ENCODE data around the gene PNLIPRP2. TPM values are rescaled to one million over a fixed set of nuclear protein-coding genes. Genes with fewer than 3 reads are reported as not detected.

PNLIPRP2 gene
- total RNA-seq, 2 experiments from 2014 or later: not detected

- Mint-ChIP-seq H3K27me3 (ENCODE audit: low read depth) (peaks cover 9% of the 10 kb centered on the region), H3K4me1 (ENCODE audit: low read depth) (no peaks in the 10 kb centered on the region), H3K4me3 (no peak overlapping the region), H3K9me3 (ENCODE audit: insufficient read depth) (no peaks in the 10 kb centered on the region), H3K27ac (no peak overlapping the region), H3K36me3 (ENCODE audit: low read depth) (no peaks in the 10 kb centered on the region)
- POLR2A ChIA-PET: no interaction called here
- CTCF ChIA-PET: interaction anchor here (0.8 kb wide), 1 partner anchor 11 kb away, joined by 3 read pairs; no protein-coding TSS in a partner anchor
- no peak for DNase-seq
- ATAC-seq: no peak
Observed at GRCh38 chr10:116676633-116677032, 55.9 kb downstream of the PNLIPRP2 start.

GRCh38 chr10:116679351-116679750 is 58.6 kb downstream of the PNLIPRP2 start:
- ChIA-PET CTCF (no interaction called here), POLR2A (no interaction called here)
- no peak overlapping the region for H3K4me3 Mint-ChIP-seq
- peaks cover 4% of the 10 kb centered on the region for H3K27me3 Mint-ChIP-seq (ENCODE audit: low read depth)
- no peaks in the 10 kb centered on the region for H3K9me3 Mint-ChIP-seq (ENCODE audit: insufficient read depth)
- no peak overlapping the region for H3K27ac Mint-ChIP-seq
- H3K4me1 Mint-ChIP-seq (ENCODE audit: low read depth): no peaks in the 10 kb centered on the region
- H3K36me3 Mint-ChIP-seq (ENCODE audit: low read depth): no peaks in the 10 kb centered on the region
- DNase-seq (no peak), ATAC-seq (no peak)

GRCh38 chr10:116683166-116683565 is 62.4 kb downstream of the PNLIPRP2 start:
- CTCF ChIA-PET: interaction anchor here (1.0 to 4.3 kb wide), 4 partner anchors 22 to 491 kb away, joined by 3 to 86 read pairs (median 5); no protein-coding TSS in a partner anchor
- no peak for ATAC-seq
- Mint-ChIP-seq H3K4me3 (no peak overlapping the region), H3K27me3 (ENCODE audit: low read depth) (peaks cover 5% of the 10 kb centered on the region), H3K4me1 (ENCODE audit: low read depth) (no peaks in the 10 kb centered on the region), H3K27ac (no peak overlapping the region), H3K36me3 (ENCODE audit: low read depth) (no peaks in the 10 kb centered on the region), H3K9me3 (ENCODE audit: insufficient read depth) (no peaks in the 10 kb centered on the region)
- no peak for DNase-seq
- POLR2A ChIA-PET: no interaction called here

GRCh38 chr10:116683821-116684220 is 63.1 kb downstream of the PNLIPRP2 start:
- ChIA-PET POLR2A (no interaction called here), CTCF (interaction anchor here (1.0 to 4.3 kb wide), 3 partner anchors 105 to 491 kb away, joined by 3 to 86 read pairs (median 7); no protein-coding TSS in a partner anchor)
- DNase-seq (no peak), ATAC-seq (no peak)
- Mint-ChIP-seq H3K36me3 (ENCODE audit: low read depth) (no peaks in the 10 kb centered on the region), H3K4me3 (no peak overlapping the region), H3K27ac (no peak overlapping the region), H3K4me1 (ENCODE audit: low read depth) (no peaks in the 10 kb centered on the region), H3K9me3 (ENCODE audit: insufficient read depth) (no peaks in the 10 kb centered on the region), H3K27me3 (ENCODE audit: low read depth) (peaks cover 9% of the 10 kb centered on the region)

GRCh38 chr10:116684781-116685180 is 64.0 kb downstream of the PNLIPRP2 start:
- H3K36me3 Mint-ChIP-seq (ENCODE audit: low read depth): no peaks in the 10 kb centered on the region
- no peak for ATAC-seq
- H3K4me3 Mint-ChIP-seq: no peak overlapping the region
- no peaks in the 10 kb centered on the region for H3K4me1 Mint-ChIP-seq (ENCODE audit: low read depth)
- CTCF ChIA-PET: interaction anchor here (1.0 kb wide), 1 partner anchor 532 kb away, joined by 3 read pairs; no protein-coding TSS in a partner anchor
- no peak for DNase-seq
- H3K9me3 Mint-ChIP-seq (ENCODE audit: insufficient read depth): no peaks in the 10 kb centered on the region
- POLR2A ChIA-PET: no interaction called here
- no peak overlapping the region for H3K27ac Mint-ChIP-seq
- H3K27me3 Mint-ChIP-seq (ENCODE audit: low read depth): peaks cover 9% of the 10 kb centered on the region

GRCh38 chr10:116685807-116686206 is 65.1 kb downstream of the PNLIPRP2 start:
- POLR2A ChIA-PET: no interaction called here
- Mint-ChIP-seq H3K9me3 (ENCODE audit: insufficient read depth) (no peaks in the 10 kb centered on the region), H3K27me3 (ENCODE audit: low read depth) (peaks cover 11% of the 10 kb centered on the region), H3K27ac (no peak overlapping the region), H3K4me3 (no peak overlapping the region), H3K4me1 (ENCODE audit: low read depth) (no peaks in the 10 kb centered on the region), H3K36me3 (ENCODE audit: low read depth) (no peaks in the 10 kb centered on the region)
- CTCF ChIA-PET: interaction anchor here (0.6 to 2.9 kb wide), 3 partner anchors 32 to 531 kb away, joined by 3 to 13 read pairs (median 3); no protein-coding TSS in a partner anchor
- DNase-seq (no peak), ATAC-seq (no peak)

- DNase-seq (no peak), ATAC-seq (no peak)
- Mint-ChIP-seq H3K27me3 (ENCODE audit: low read depth) (peaks cover 11% of the 10 kb centered on the region), H3K4me3 (no peak overlapping the region), H3K9me3 (ENCODE audit: insufficient read depth) (no peaks in the 10 kb centered on the region), H3K36me3 (ENCODE audit: low read depth) (no peaks in the 10 kb centered on the region), H3K4me1 (ENCODE audit: low read depth) (no peaks in the 10 kb centered on the region), H3K27ac (no peak overlapping the region)
- ChIA-PET CTCF (interaction anchor here (1.5 to 2.9 kb wide), 2 partner anchors 102 to 488 kb away, joined by 4 to 13 read pairs; no protein-coding TSS in a partner anchor), POLR2A (no interaction called here)
Observed at GRCh38 chr10:116686632-116687031, 65.9 kb downstream of the PNLIPRP2 start.

- Mint-ChIP-seq H3K36me3 (ENCODE audit: low read depth) (no peaks in the 10 kb centered on the region), H3K27ac (no peak overlapping the region), H3K4me1 (ENCODE audit: low read depth) (no peaks in the 10 kb centered on the region), H3K27me3 (ENCODE audit: low read depth) (peaks cover 10% of the 10 kb centered on the region), H3K4me3 (no peak overlapping the region), H3K9me3 (ENCODE audit: insufficient read depth) (no peaks in the 10 kb centered on the region)
- ATAC-seq (no peak), DNase-seq (no peak)
- CTCF ChIA-PET: interaction anchor here (1.2 to 2.9 kb wide), 3 partner anchors 11 to 487 kb away, joined by 3 to 13 read pairs (median 4); no protein-coding TSS in a partner anchor
- POLR2A ChIA-PET: interaction anchor here (0.6 kb wide), 1 partner anchor 196 kb away, joined by 3 read pairs; no protein-coding TSS in a partner anchor
Observed at GRCh38 chr10:116687633-116688032, 66.9 kb downstream of the PNLIPRP2 start.

GRCh38 chr10:116688241-116688711 is 67.5 kb downstream of the PNLIPRP2 start:
- Mint-ChIP-seq H3K27ac (no peak overlapping the region), H3K27me3 (ENCODE audit: low read depth) (peaks cover 16% of the 10 kb centered on the region), H3K4me1 (ENCODE audit: low read depth) (no peaks in the 10 kb centered on the region), H3K4me3 (no peak overlapping the region), H3K36me3 (ENCODE audit: low read depth) (no peaks in the 10 kb centered on the region), H3K9me3 (ENCODE audit: insufficient read depth) (no peaks in the 10 kb centered on the region)
- DNase-seq: no peak
- POLR2A ChIA-PET: no interaction called here
- no peak for ATAC-seq
- CTCF ChIA-PET: interaction anchor here (1.2 to 2.9 kb wide), 2 partner anchors 12 to 100 kb away, joined by 3 to 13 read pairs; no protein-coding TSS in a partner anchor

- DNase-seq: no peak
- ChIA-PET POLR2A (no interaction called here), CTCF (interaction anchor here (0.9 to 1.6 kb wide), 2 partner anchors 99 to 108 kb away, joined by 3 read pairs; no protein-coding TSS in a partner anchor)
- Mint-ChIP-seq H3K36me3 (ENCODE audit: low read depth) (no peaks in the 10 kb centered on the region), H3K9me3 (ENCODE audit: insufficient read depth) (no peaks in the 10 kb centered on the region), H3K27me3 (ENCODE audit: low read depth) (peaks cover 18% of the 10 kb centered on the region), H3K4me3 (no peak overlapping the region), H3K4me1 (ENCODE audit: low read depth) (no peaks in the 10 kb centered on the region), H3K27ac (no peak overlapping the region)
- no peak for ATAC-seq
Observed at GRCh38 chr10:116688741-116689495, 68.2 kb downstream of the PNLIPRP2 start.

GRCh38 chr10:116689744-116690143 is 69.0 kb downstream of the PNLIPRP2 start:
- peaks cover 18% of the 10 kb centered on the region for H3K27me3 Mint-ChIP-seq (ENCODE audit: low read depth)
- H3K36me3 Mint-ChIP-seq (ENCODE audit: low read depth): no peaks in the 10 kb centered on the region
- H3K4me3 Mint-ChIP-seq: no peak overlapping the region
- POLR2A ChIA-PET: no interaction called here
- H3K9me3 Mint-ChIP-seq (ENCODE audit: insufficient read depth): no peaks in the 10 kb centered on the region
- ATAC-seq: no peak
- DNase-seq: no peak
- CTCF ChIA-PET: interaction anchor here (1.6 to 2.0 kb wide), 2 partner anchors 97 to 99 kb away, joined by 3 to 4 read pairs; no protein-coding TSS in a partner anchor
- H3K27ac Mint-ChIP-seq: no peak overlapping the region
- H3K4me1 Mint-ChIP-seq (ENCODE audit: low read depth): no peaks in the 10 kb centered on the region
